HCT116 (cell line): Measurements from ENCODE around the gene IFT25. TPM values are rescaled to one million over a fixed set of nuclear protein-coding genes. Genes with fewer than 3 reads are reported as not detected.

Experiments
- ATAC-seq: fragments of 200-7000 bp; cut with Tn5 transposase; 2 replicates; pipeline ENCODE4 v1.9.1; 2020; ENCODE audit warnings: mild to moderate bottlenecking, moderate library complexity
- BruUV-seq: library from RNA; stranded (reverse); fragments of 400-500 nt; replicated peaks from 2 replicates; lab custom pipeline; 2021; lab: Mats Ljungman, UMichigan
- CTCF ChIA-PET: fragments of 300-600 bp; sonication (Branson Sonifier 250); formaldehyde crosslinking; loops from one replicate; lab custom pipeline; 2021; ENCODE audit warnings: antibody characterized with exemption; lab: Charles Lee
- POLR2A ChIA-PET: fragments of 300-600, 350-600 bp; sonication (Branson Sonifier 250); formaldehyde crosslinking; loops from one replicate; lab custom pipeline; 2021; ENCODE audit warnings: antibody characterized with exemption; lab: Charles Lee
- RAD21 ChIA-PET, 2 experiments: fragments of 300-600 bp; sonication (Branson Sonifier 250); formaldehyde crosslinking; loops; one replicate each; lab custom pipeline; 2023; ENCODE audit warnings: low total read pairs in 2 of 2; ENCODE audit not compliant: uncharacterized antibody in 2 of 2, unreplicated experiment in 2 of 2, low non-redundant PET in 1 of 2; lab: Charles Lee
- DNase-seq: peaks from one replicate; pipeline ENCODE4 v3.0.0-alpha.2; 2010; ENCODE audit warnings: low read depth, low spot score
- H2AFZ ChIP-seq: fragments of 200-600 bp; shearing (Covaris generic), sonication (generic); 2 replicates; pipeline ENCODE4 v1.6.1; 2017; ENCODE audit warnings: low read depth, mixed run types, mixed read lengths, antibody characterized with exemption, low read length; ENCODE audit not compliant: poor library complexity, severe bottlenecking
- H3K27ac ChIP-seq: 2 replicates; pipeline ENCODE4 v1.5.1; 2012; ENCODE audit warnings: low read depth, low read length
- H3K27me3 ChIP-seq: fragments of 200-600 bp; sonication (generic); 2 replicates; pipeline ENCODE4 v1.6.1; 2016; ENCODE audit warnings: mixed run types, low read length, mixed read lengths; ENCODE audit not compliant: insufficient read depth
- H3K36me3 ChIP-seq, 2 experiments: fragments of 200-500 bp in 1 of 2; fragments of 200-600 bp in 1 of 2; sonication (Bioruptor generic) in 1 of 2; sonication (generic) in 1 of 2; 2 replicates each; pipeline versions ENCODE4 v1.5.1 to v1.6.1; 2014 to 2016; ENCODE audit warnings: low read length in 2 of 2, inconsistent platforms in 1 of 2, mixed read lengths in 1 of 2, mixed run types in 1 of 2; ENCODE audit not compliant: insufficient read depth in 2 of 2, control insufficient read depth in 1 of 2
- H3K4me1 ChIP-seq, 2 experiments: fragments of 200-600 bp in 1 of 2; sonication (generic) in 1 of 2; 2 replicates each; pipeline versions ENCODE4 v1.5.1 to v1.6.1; 2012 to 2017; ENCODE audit warnings: low read length in 2 of 2, inconsistent platforms in 1 of 2, mild to moderate bottlenecking in 1 of 2, mixed read lengths in 1 of 2, mixed run types in 1 of 2, moderate library complexity in 1 of 2; ENCODE audit not compliant: insufficient read depth in 2 of 2, control insufficient read depth in 1 of 2
- H3K4me2 ChIP-seq: fragments of 200-600 bp; sonication (generic); 2 replicates; pipeline ENCODE4 v1.6.1; 2017; ENCODE audit warnings: mixed run types, low read length, mixed read lengths
- H3K4me3 ChIP-seq, 2 experiments: fragments of 200-600 bp in 1 of 2; sonication (generic) in 1 of 2; replicated peaks in 1 of 2; 2 replicates each; pipeline ENCODE4 v1.5.1; 2011 to 2016; ENCODE audit warnings: low read length in 2 of 2, control low read depth in 1 of 2, low read depth in 1 of 2, mild to moderate bottlenecking in 1 of 2, mixed read lengths in 1 of 2, mixed run types in 1 of 2
- H3K79me2 ChIP-seq: fragments of 200-600 bp; sonication (generic); 2 replicates; pipeline ENCODE4 v1.6.1; 2017; ENCODE audit warnings: mild to moderate bottlenecking, mixed run types, low read length, moderate library complexity, mixed read lengths; ENCODE audit not compliant: insufficient read depth
- H3K9ac ChIP-seq: fragments of 200-600 bp; sonication (generic); 2 replicates; pipeline ENCODE4 v1.6.1; 2016; ENCODE audit warnings: low read length, mixed read lengths
- H3K9me2 ChIP-seq: fragments of 200-600 bp; sonication (generic), shearing (Covaris generic); 2 replicates; pipeline ENCODE4 v1.6.1; 2017; ENCODE audit warnings: mixed run types, mild to moderate bottlenecking, moderate library complexity; ENCODE audit not compliant: insufficient read depth
- H3K9me3 ChIP-seq, 2 experiments: fragments of 200-500 bp in 1 of 2; fragments of 200-600 bp in 1 of 2; sonication (Bioruptor generic) in 1 of 2; sonication (generic) in 1 of 2; 2 replicates each; pipeline ENCODE4 v1.6.1; 2014 to 2017; ENCODE audit warnings: low read length in 2 of 2, mixed read lengths in 2 of 2, inconsistent platforms in 1 of 2, low read depth in 1 of 2, mild to moderate bottlenecking in 1 of 2, mixed run types in 1 of 2, moderate library complexity in 1 of 2; ENCODE audit not compliant: control insufficient read depth in 1 of 2, insufficient read depth in 1 of 2
- H4K20me1 ChIP-seq: fragments of 200-600 bp; sonication (generic), shearing (Covaris generic); 2 replicates; pipeline ENCODE4 v1.6.1; 2017; ENCODE audit warnings: mixed run types, mild to moderate bottlenecking, moderate library complexity; ENCODE audit not compliant: insufficient read depth
- ATF3 ChIP-seq: IDR thresholded peaks from 2 replicates; pipeline ENCODE4 v1.6.1; 2012
- CEBPB ChIP-seq: IDR thresholded peaks from 2 replicates; pipeline ENCODE4 v1.6.1; 2012; ENCODE audit warnings: low read depth
- CTCF ChIP-seq, 3 experiments: fragments of 200-600 bp in 1 of 3; sonication (generic) in 1 of 3; IDR thresholded peaks in 2 of 3; conservative IDR thresholded peaks in 1 of 3; 2 replicates each; pipeline ENCODE4 v1.5.1; 2012 to 2017; ENCODE audit warnings: low read depth in 2 of 3, low read length in 2 of 3, antibody characterized with exemption in 1 of 3, borderline replicate concordance in 1 of 3, control low read depth in 1 of 3, mild to moderate bottlenecking in 1 of 3, mixed read lengths in 1 of 3, mixed run types in 1 of 3, moderate library complexity in 1 of 3; ENCODE audit not compliant: insufficient read depth in 1 of 3
- EGR1 ChIP-seq: IDR thresholded peaks from 2 replicates; pipeline ENCODE4 v1.6.1; 2012; ENCODE audit warnings: low read depth
- POLR2AphosphoS5 ChIP-seq: IDR thresholded peaks from 2 replicates; pipeline ENCODE4 v1.6.1; 2011; ENCODE audit warnings: mild to moderate bottlenecking, low read depth, low read length, moderate library complexity
- RAD21 ChIP-seq: IDR thresholded peaks from 2 replicates; pipeline ENCODE4 v1.6.1; 2012; ENCODE audit warnings: low read depth, mild to moderate bottlenecking
- REST ChIP-seq: IDR thresholded peaks from 2 replicates; pipeline ENCODE4 v1.6.1; 2012; ENCODE audit warnings: low read depth
- TCF7L2 ChIP-seq: IDR thresholded peaks from 2 replicates; pipeline ENCODE4 v1.7.0; 2011; ENCODE audit warnings: borderline replicate concordance, inconsistent platforms; ENCODE audit not compliant: insufficient read depth, insufficient read length; ENCODE audit errors: extremely low read depth
- YY1 ChIP-seq: IDR thresholded peaks from 2 replicates; pipeline ENCODE4 v1.6.1; 2011; ENCODE audit warnings: low read length, low read depth, moderate library complexity, mild to moderate bottlenecking; ENCODE audit not compliant: insufficient replicate concordance; ENCODE audit errors: extremely low read depth
- ZBTB33 ChIP-seq: IDR thresholded peaks from 2 replicates; pipeline ENCODE4 v1.6.1; 2011; ENCODE audit warnings: mild to moderate bottlenecking, low read length, moderate library complexity; ENCODE audit not compliant: insufficient replicate concordance; ENCODE audit errors: extremely low read depth
- ZNF274 ChIP-seq: fragments of 200-500 bp; sonication (Bioruptor generic); IDR thresholded peaks from 2 replicates; pipeline ENCODE4 v1.6.1; 2014; ENCODE audit warnings: mild to moderate bottlenecking, low read depth, low read length, inconsistent platforms
- intact Hi-C: fragments of 100-400 bp; cut with micrococcal nuclease; formaldehyde crosslinking; loops from 2 replicates; pipeline ENCODE4 v1.10.0; 2022
- total RNA-seq: library from RNA; stranded (reverse); gene quantifications from one replicate; pipeline ENCODE4 v1.2.1, GENCODE V29; 2021; ENCODE audit not compliant: unreplicated experiment

Gene IFT25
- total RNA-seq, 1 experiment from 2014 or later: 45.1 TPM

- ChIA-PET CTCF (no interaction called here), POLR2A (no interaction called here), RAD21 (no interaction called here)
- intact Hi-C loops: no loop called here
- Histone ChIP-seq H3K79me2 (peaks cover 48% of the 10 kb centered on the region), H3K9me3 (no peaks in the 10 kb centered on the region), H4K20me1 (no peaks in the 10 kb centered on the region), H3K27me3 (no peaks in the 10 kb centered on the region), H3K4me1 (peaks cover 5 to 27% of the 10 kb centered on the region in 2 experiments; a peak in 3 of 4 replicates), H3K27ac (no peak overlapping the region), H3K4me2 (0 out of 2 replicates have a peak overlapping the region, but pooled peaks have one; percentile 8), H3K9ac (no peak overlapping the region), H3K9me2 (no peaks in the 10 kb centered on the region), H3K36me3 (peaks cover 0 to 5% of the 10 kb centered on the region in 2 experiments; a peak in 1 of 4 replicates), H2AFZ (no peak overlapping the region), H3K4me3 (no peak overlapping the region)
- no TSS peak for BruUV-seq
- no peak for TF ChIP-seq ATF3
- TF ChIP-seq ZBTB33: no peak
- no peak for TF ChIP-seq YY1
- TF ChIP-seq RAD21: no peak
- no peak for TF ChIP-seq CTCF (IDR thresholded peaks at IDR 0.05 in 2 of 3, conservative IDR thresholded peaks at IDR 0.05 in 1 of 3; ENCODE audit: borderline replicate concordance in 1 of 3, insufficient read depth in 1 of 3, low read depth in 2 of 3, low read length in 2 of 3)
- no peak for TF ChIP-seq ZNF274
- no peak for TF ChIP-seq CEBPB
- TF ChIP-seq REST: no peak
- no peak for TF ChIP-seq POLR2AphosphoS5
- no peak for TF ChIP-seq EGR1
- TF ChIP-seq TCF7L2: no peak
- ATAC-seq (no peak), DNase-seq (no peak)
Observed at GRCh38 chr1:53942127-53942957, 3.2 kb downstream of the IFT25 start.
